GM21786 (cell line): ENCODE results near the gene UQCR11.

Source experiments
- ATAC-seq: cut with Tn5 transposase; IDR thresholded peaks from one replicate; pipeline ENCODE4 v1.9.1; 2021; ENCODE audit not compliant: unreplicated experiment

The UQCR11 gene

DNA sequence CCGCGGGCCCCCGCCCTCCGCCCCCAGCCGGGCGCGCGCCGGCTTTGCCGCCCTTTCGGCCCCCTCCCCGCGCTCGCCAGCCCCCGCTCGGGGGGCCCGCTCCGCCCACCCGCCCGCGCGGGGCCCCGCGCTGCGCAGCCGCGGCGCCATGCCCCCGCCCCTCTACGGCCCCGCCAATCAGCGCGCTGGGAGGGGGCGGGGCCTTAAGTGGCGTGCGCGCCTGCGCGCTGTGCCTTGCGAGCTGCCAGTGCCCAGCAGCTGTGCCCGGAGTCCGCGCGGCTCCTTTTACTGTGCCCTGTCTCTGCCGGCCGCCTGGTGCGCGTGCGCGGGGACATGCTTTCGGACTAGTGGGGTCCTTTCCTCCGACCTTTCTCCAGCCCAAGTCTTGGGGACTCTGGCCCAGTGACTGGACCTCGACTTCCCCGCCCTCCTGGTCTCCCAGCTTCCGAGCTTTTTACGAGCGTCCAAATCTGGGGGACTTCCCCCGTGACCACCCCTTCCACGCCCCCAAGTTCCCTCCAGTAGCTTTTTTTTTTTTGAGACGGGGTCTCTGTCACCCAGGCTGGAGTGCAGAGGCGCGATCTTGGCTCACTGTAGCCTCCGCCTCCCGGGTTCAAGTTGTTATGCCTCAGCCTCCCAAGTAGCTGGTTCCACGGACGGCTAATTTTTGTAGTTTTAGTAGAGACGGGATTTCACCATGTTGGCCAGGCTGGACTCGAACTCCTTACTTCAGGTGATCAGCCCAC, 12.3 kb downstream of the UQCR11 start, which contains the start of gene MBD3:
MBD3 (minus strand) TSS at position 111 of the 746 bp plus-strand sequence. CDS start 234 bp downstream, outside the sequence.
- peak; percentile 53 for ATAC-seq

DNA sequence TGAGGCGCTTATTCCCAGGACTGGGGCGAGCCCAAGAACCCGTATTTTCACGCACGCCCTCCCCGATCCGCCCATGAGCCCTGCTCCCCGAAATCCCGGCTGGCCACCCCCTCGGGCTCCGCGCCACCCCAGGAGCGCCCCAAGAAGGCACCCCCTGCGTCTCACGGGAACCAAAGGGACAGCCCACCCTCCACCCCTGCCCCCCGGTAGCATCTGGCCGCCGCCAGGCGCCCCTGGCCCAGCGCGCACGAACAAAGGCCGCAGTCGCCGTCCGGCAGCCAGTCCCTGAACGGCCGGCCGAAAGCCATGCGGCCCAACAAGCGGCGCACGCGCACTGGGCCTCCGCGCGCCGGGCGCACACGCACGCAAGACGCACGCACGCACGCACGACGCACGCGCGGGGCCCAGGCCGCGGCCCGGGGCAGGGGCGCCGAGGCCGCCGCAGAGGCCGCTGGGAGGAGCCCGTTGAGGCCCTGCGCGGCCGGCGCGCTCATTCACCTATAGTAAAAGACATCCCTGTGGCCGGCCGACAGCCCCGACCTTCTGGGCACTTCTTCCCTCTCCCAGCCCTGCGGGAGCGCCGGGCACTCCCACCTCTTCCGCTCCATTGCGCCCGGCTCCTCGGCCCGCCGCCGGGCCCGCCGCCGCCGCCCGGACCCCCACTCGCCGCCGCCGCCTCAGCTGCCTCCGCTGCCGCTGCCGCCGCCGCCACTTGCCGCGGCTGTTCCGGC, 13.1 kb downstream of the UQCR11 start:
- peak; percentile 53 for ATAC-seq

DNA sequence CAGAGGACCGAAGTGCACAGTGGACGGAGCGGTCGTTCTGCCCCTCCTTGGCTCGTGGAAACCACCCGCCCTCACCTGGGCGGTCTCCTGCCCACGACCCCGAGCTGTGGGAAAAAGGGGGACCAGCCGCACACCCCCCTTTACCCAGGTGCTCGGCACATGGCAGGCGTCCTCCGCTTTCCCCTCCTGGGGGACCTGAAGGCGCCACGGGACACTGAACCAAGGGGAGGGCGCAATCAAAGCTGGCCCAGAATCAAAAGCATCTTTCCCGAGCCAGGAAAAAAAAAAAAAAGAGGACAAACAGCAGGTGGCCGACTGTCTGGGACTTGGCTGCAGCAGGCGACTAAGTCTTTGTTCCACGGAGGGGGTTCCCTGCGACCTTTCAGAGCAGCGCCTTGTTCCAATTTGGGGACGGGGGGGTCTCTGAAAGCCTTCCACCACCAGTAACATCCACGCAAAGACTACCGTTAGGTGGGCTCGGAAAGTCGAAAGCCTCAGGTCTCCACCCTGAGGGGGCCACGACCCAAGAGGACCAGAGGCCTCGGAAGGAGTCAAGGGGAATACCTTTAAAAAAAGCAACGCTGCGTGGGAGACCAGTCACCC, 13.7 kb downstream of the UQCR11 start:
- no peak for ATAC-seq

DNA sequence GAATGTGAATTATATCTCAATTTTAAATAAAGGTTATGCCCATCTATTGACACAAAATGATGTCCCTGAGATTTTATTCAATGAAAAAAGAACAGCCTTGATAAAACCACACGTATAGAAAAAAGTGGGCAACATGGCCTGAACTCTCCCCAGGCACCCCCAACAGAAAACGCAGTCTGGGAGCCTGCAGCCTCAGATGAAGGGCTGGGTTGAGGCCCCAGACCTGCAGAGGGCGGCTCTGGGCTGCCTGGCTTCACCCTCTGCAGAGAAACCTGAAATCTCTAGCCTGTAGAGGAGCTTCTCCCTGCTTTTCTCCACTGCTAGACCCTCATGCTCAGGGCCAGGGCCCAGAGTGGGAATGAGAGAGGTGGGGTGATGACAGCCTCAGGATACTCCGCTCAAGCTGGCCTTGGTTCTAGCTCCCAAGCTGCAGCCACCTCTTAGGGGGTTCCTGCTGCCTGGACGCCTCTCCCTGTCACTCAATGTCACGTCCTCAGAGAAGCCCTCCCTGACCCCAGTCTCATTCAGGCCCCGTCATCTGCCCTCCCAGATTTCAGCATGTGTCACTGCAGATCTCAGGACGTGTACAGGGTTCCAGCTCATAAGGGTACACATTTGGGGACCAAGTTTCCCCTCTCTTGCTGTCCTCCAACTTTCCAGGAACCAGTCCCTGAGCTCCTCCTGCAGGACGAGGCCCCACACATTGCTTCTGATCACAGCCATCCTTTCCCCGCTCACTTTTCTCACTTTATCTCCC, 14.4 kb downstream of the UQCR11 start:
- no peak for ATAC-seq

DNA sequence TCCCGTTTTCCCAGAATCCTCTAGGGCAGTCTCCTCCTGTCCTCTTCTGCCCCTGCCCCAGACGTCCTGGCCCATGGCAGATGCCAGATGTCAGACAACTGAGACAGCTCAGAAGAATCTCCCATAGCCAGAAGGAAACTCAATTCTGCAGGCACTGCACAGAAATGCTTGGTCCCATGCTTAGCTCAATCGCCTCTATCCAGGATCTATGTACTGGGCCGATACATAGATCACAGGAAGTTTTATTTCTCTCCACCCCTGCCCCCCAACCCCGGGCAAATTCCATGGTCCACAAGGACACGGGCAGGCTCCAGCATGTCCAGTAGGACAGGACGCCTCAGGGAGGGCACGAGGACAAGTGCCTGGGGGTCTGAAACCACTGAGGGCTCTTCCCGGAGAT, 17.4 kb downstream of the UQCR11 start:
- ATAC-seq: no peak

DNA sequence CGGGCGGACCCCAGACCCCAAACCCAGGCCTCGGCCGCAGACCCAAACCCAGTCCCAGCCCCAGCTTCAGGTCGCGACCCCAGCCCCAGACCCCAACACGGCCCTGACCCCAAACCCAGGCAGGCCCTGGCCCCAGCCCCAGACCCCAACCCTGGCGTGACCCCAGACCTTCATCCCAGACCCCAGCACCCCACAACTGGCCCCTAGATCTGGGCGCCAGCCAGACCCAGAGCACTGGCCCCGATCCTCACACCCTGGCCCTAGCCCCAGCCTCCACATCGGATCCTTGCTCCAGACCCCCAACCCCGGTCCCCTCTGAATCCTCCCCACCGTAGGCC, 20.1 kb downstream of the UQCR11 start:
- no peak for ATAC-seq

DNA sequence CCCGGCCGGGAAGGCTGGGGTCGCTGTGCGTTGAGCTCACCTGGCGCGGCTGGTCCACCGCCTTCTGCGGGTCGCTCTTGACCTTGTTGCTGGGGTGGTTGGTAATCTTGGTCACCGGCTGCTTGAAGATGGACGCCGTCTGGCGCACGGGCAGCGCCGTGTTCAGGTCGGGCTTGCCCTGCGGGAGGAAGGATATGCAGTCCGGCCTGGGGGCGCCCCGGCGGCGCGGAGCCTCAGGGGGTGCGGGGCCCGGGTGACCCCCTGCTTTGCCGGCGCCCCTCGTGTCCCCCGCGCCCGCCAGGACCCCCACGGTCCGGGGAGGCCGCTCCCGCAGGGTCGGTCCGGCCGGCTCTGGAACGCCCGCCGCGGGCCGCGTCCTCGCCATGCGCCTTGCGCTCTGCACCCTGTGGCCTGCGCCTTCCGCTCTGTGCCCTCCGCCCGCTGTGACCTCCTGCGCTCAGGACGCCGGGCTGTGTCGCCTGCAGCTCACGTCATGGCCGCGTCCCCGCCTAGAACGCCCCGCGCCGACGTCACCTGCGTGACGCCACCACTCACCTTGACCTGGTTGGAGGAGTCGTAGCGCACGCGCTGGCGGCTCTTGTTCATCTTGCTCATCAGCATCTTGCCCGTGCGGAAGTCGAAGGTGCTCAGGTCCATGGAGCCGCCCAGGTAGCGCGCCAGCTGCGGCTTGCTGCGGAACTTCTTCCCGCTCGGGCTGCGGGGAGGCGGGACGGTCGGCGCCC, 20.6 kb downstream of the UQCR11 start:
- ATAC-seq: no peak

DNA sequence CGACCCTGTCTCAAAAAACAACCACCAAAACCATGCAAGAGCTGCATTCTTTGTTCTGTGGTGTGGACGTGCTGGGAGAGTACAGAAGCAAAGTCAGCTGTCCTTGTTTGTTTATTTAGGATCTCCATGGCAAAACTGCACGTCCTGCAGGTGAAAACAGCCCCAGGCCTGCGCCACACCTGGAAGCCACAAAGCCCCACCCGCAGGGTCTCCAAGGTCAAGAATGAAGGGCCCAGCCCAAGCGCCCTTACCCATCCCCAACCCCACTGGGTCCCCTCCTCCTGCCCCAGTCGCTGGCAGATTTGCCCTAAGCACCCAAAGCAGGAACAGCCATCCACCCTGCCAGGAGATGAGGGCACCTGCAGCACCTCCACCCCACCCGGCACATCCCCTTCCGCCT, 23.1 kb downstream of the UQCR11 start:
- no peak for ATAC-seq

DNA sequence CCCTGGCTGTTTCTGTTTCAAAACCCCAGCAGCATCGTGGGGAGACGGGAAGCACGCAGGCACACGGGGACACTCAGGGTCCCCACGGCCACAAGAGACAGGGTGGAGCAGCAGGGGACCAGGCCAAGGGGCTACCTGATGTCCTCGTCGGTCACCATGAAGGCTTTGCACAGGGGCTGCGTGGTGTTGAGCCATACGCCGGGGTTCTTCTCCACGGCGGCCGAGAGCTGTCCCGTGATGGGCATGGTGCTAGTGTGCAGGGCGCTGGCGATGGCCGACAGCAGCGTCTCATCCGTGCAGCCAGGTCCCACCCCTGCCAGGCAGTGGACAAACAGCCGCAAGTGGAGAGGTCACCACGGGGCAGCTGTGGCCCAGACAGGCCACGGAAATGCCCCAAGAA, 24.3 kb downstream of the UQCR11 start:
- ATAC-seq: no peak

DNA sequence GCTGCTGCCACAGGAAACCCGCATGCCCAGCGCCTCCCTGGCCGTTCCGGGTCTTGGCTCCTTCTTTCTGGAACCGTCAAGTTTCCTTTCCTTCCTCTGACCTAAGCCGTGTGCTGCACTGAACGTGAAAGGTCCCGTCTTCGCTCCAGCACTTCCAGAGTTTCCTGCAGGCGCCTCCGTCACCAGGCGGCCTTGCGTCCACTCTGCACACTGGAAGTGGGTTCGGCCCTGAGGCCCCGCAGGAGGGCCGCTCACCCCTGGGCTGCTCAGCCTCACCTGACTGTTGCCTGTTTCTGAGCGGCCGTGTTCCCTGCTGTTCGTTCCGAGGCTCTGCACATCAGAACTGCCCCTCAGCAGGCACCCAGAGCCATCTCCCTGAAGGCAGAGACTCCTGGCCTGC, 24.9 kb downstream of the UQCR11 start:
- no peak for ATAC-seq

DNA sequence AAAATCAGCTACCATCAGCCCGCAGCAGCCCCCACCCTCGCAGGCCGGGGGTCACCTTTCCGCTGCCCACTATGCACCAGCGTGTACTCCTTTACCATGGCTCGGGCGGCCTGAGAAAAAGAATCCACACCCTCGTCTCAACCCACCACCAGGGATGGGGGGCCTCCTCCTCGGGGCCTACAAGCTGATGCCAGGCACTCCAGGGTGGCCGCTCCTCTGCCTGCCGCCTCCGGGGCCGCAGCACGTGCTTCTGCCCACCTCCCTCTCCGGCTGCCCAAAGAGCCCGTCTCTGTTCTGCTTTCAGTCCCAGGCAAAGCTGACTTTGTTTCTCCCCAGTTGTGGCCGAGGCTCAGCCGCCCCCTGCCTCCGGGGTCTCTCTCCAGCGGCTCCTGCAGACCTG, 26.0 kb downstream of the UQCR11 start:
- no peak for ATAC-seq

DNA sequence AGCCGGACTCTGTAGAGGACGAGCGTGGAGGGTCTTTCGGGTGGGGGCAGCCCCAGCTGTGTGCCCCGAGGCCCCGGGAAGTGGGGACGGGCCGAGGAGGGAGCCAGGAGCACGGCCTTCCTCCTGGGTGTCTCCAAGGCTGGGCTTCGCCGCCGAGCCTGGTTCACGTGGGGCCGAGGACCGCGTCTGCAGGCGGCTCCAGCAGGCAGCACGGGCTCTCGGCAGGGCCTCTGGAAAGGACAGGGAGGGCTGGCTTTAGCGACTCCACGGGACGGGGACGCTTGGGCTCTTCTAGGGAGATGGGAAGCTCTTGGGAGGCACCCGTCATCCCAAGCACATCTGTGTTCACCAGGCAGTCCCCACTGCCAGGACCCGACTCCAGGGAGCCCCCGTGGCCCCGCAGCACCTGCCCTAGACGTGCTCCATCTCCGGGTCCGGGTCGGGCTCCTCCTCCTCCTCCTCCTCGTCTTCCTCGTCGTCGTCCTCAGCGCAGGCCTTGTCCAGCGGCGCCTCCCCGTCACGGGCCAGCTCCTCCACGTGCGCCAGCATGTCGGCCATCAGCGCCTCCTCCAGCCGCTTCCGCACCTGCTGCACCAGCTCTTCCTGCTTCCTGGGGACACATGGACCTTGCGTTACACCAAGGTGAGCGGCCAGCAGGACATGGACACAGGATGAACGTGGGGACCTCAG, 27.2 kb downstream of the UQCR11 start:
- no peak for ATAC-seq

DNA sequence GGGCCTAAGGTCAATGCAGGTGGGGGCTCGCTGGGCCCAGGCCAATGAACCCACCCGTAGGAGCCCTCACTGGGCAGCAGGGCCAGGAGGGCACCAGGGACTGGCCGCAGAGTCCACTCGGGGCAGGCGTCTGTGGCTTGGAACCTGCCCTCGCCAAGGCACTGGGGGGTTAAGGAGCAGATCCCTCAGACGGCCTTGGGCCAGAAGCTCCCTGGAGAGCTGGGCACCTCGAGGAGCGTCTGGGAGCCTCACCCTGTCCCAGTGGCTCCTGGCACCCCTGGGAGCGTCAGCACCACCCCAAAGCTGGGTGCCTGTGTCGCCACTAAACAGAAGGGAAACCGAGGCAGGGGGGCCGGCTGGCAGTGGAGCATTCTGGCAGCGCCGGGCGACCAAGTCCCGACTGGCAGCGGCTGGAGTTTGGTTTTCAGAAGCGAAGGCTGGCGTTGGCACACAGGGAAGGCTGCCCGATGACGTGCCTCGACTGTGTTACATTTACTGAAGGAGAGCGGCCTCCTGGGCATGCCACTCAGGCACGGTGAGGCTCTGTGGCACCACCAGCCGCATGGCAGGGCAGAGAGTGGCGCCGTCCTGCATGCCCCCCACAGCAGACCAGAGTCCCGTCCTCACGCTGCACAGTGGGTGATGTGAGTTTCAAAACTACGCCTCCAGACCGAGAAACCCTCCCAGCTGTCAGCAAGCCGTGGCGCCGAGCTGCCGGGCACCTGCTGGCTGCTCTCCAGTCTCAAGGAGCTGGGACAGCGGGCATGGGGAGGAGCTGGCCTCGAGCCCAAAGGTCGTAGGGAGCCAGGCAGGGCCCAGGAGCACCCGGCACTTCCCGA, 28.0 kb downstream of the UQCR11 start:
- no peak for ATAC-seq

DNA sequence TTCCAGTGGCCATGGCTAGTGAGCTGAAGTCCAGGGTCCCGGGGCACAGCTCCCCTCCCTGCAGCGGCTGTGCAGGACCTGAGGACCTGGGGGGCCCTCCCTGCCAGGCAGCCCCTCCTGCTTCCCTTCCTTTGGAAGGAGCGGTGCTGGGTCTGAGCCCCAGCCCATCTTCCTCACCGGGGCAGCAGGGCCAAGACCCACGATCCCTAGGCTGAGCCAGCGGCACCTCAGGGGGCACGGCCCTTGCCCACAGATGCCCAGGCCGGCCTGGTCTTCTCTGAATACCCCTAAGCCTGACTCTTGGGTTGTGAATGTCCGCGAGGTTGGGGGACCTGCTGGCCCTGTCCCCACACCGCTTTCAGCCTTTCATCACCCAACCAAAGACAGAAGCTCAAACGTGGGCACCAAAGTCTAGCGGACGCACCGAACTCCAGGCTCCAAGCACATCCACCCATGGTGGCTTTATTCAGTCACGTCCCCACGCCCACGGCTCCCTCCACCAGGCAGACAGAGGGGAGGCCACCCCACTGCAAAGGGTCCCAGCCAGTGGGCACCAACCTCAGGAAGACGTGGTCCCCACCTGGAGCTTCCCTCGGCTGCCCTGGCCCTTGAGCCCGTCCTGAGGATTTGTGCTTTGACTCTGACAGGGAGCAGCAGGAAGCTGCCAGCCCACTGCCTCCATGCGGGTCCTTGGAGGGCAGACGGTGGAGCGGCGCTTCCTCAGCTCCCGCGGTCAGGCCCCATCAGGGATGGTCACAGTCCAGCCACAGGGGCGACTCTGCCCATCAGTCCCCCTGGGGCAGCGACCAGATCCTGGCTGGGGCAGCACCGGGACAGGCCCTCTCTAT, 28.8 kb downstream of the UQCR11 start:
- ATAC-seq: no peak

DNA sequence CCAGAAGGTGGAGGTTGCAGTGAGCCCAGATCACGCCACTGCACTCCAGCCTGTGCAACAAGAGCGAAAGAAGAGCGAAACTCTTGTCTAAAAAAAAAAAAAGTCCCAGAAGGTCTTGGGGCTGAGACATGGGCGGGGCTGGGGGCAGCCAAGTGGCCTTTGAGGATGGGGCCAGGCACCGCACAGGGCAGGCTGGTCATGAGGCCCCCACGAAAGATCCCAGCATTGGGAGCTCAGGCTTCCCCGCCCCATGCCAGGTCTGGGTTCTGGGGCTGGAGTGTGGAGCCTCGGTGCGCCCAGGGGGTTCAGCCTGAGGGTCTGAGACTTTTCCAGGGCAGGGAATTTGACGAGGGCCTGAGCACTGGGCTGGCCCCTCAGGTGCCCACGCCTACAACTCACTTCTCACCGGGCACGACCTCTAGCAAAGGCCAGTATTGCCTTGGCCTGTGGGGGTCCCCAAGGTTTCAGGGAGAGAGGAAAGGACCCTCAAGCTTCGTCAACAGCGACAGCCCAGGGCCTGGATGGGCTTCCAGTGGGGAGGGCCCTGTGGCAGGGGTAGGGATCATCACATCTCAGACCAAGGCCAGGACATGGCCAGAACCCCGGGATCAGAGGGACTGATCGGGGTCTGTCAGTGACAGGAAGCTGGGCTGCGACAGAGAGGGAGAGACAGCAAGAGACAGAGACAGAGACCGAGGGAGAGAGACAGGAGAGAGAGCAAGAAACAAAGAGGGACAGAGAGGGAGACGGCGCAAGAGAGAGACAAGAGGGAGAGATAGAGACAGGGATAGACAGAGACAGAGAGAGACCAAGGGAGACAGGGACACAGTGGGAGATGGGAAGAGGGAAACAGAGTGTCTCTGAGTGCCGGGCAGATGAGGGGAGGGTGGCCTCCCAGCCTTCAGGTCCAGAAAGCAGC, 29.7 kb downstream of the UQCR11 start:
- no peak for ATAC-seq

DNA sequence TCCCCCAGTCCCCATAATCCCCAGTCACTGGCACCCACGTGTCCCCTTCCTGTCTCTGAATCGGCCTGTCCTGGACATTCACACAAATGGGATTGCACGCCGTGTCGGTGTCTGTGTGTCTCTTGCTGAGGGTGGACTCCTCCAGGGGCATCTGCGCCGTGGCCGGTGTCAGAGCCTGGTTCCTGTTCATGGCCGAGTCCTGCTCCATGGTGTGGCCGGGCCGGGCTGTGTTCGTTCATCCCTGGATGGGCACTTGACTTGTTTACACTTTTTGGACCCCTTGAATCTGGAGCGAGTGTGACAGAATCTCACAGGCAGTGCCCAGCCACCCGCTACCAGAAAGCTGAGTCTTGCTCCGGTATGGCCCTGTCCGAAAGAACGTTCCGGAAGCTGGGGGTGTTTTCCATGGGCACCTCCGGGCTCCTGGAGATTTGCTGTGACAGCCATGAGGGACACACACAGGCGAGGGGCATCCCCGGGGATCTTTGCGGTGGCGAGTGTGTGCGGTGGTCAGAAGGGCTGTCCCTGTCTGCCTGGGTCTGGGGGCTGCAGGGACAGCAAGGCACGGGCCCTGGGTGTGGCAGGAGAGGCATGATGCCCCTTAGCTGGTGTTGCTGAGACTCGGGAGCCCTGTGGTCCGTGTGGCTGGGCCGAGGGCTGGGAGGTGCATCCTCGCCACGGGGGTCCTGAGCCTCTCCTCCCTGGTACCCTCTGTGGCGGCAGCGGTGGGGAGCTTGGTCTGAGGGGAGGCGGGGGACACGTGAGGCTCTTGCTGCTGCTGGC, 30.7 kb downstream of the UQCR11 start:
- ATAC-seq: no peak

DNA sequence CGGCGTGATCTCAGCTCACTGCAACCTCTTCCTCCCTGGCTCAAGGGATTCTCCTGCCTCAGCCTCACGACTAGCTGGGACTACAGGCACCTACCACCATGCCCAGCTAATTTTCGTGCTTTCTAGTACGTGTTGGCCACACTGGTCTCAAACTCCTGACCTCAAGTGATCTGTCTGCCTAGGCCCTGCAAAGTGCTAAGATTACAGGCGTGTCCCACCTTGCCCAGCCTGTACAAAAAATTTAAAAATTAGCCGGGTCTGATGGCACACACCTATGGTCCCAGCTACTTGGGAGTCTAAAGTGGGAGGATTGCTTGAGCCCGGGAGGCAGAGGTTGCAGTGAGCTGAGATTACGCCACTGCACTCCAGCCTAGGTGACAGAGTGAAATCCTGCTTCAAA, 32.5 kb downstream of the UQCR11 start:
- no peak for ATAC-seq
